NCI-H187 (cell line): ENCODE data around the gene HOXA3.

ENCODE experiments used
- DNase-seq, 2 experiments: peaks; one replicate each; lab custom pipeline; 2025; lab: John Stamatoyannopoulos, UW

HOXA3 gene

GRCh38 chr7:27128776-27129728 lies 23.3 kb downstream of the HOXA3 start:
- no peak for DNase-seq

GRCh38 chr7:27128034-27128433 lies 24.3 kb downstream of the HOXA3 start:
- DNase-seq, result no peak

GRCh38 chr7:27126596-27127327 lies 25.6 kb downstream of the HOXA3 start:
- no peak for DNase-seq

GRCh38 chr7:27125986-27126394 lies 26.4 kb downstream of the HOXA3 start:
- no peak for DNase-seq

GRCh38 chr7:27124902-27125689 lies 27.3 kb downstream of the HOXA3 start:
- DNase-seq, result no peak

- DNase-seq, result no peak
Measured at GRCh38 chr7:27124096-27124901, 28.1 kb downstream of the HOXA3 start.

GRCh38 chr7:27123477-27124053 lies 28.8 kb downstream of the HOXA3 start:
- no peak for DNase-seq

- DNase-seq, result no peak
Measured at GRCh38 chr7:27123007-27123476, 29.3 kb downstream of the HOXA3 start.

- no peak for DNase-seq
Measured at GRCh38 chr7:27122077-27122910, 30.1 kb downstream of the HOXA3 start.

- no peak for DNase-seq
Measured at GRCh38 chr7:27121684-27122076, 30.7 kb downstream of the HOXA3 start.

- DNase-seq, result no peak
Measured at GRCh38 chr7:27119412-27119911, 32.9 kb downstream of the HOXA3 start.

- no peak for DNase-seq
Measured at GRCh38 chr7:27118580-27118979, 33.8 kb downstream of the HOXA3 start.

GRCh38 chr7:27117887-27118491 lies 34.4 kb downstream of the HOXA3 start:
- no peak for DNase-seq

GRCh38 chr7:27116962-27117886 lies 35.2 kb downstream of the HOXA3 start:
- no peak for DNase-seq

GRCh38 chr7:27116031-27116961 lies 36.1 kb downstream of the HOXA3 start:
- no peak for DNase-seq

- no peak for DNase-seq
Measured at GRCh38 chr7:27115221-27116026, 37.0 kb downstream of the HOXA3 start.
